Epithelial cell of prostate (primary cell): ENCODE data around the gene RER1.

ENCODE experiments used
- DNase-seq: peaks from one replicate; pipeline ENCODE4 v3.0.0-alpha.2; 2011; ENCODE audit warnings: low read depth, low spot score
- H3K27ac ChIP-seq: fragments of 450-650 bp; 2 replicates; pipeline ENCODE4 v1.5.1; 2017; ENCODE audit warnings: mild to moderate bottlenecking

Gene RER1

GRCh38 chr1:2391041-2391930 is at the start of gene RER1, which contains the start of gene MORN1:
Gene RER1 (plus strand): TSS chr1:2391841. CDS start chr1:2395791, 3,950 bp downstream.
Gene MORN1 (minus strand): TSS chr1:2391554. CDS start chr1:2391533, 21 bp downstream.
- H3K27ac ChIP-seq, result peak within 1 kb of the TSS; percentile 64
- peak; percentile 91 for DNase-seq

- no peak overlapping the region for H3K27ac ChIP-seq
- DNase-seq, result no peak
Measured at GRCh38 chr1:2342384-2343022, 49.1 kb upstream of the RER1 start.

- no peak for DNase-seq
- no peak overlapping the region for H3K27ac ChIP-seq
Measured at GRCh38 chr1:2343023-2343935, 48.4 kb upstream of the RER1 start.

GRCh38 chr1:2344121-2344681 is 47.4 kb upstream of the RER1 start:
- no peak overlapping the region for H3K27ac ChIP-seq
- DNase-seq, result peak; percentile 27

GRCh38 chr1:2344744-2345296 is 46.8 kb upstream of the RER1 start:
- H3K27ac ChIP-seq, result no peak overlapping the region
- no peak for DNase-seq

GRCh38 chr1:2345297-2346075 is 46.2 kb upstream of the RER1 start:
- no peak for DNase-seq
- no peak overlapping the region for H3K27ac ChIP-seq

GRCh38 chr1:2346691-2347408 is 44.8 kb upstream of the RER1 start:
- no peak for DNase-seq
- no peak overlapping the region for H3K27ac ChIP-seq

- H3K27ac ChIP-seq, result no peak overlapping the region
- no peak for DNase-seq
Measured at GRCh38 chr1:2347409-2347785, 44.2 kb upstream of the RER1 start.

- no peak overlapping the region for H3K27ac ChIP-seq
- no peak for DNase-seq
Measured at GRCh38 chr1:2347896-2348295, 43.7 kb upstream of the RER1 start.

GRCh38 chr1:2348346-2349325 is 43.0 kb upstream of the RER1 start:
- H3K27ac ChIP-seq, result no peak overlapping the region
- no peak for DNase-seq

- no peak overlapping the region for H3K27ac ChIP-seq
- DNase-seq, result no peak
Measured at GRCh38 chr1:2349806-2350205, 41.8 kb upstream of the RER1 start.

- no peak for DNase-seq
- no peak overlapping the region for H3K27ac ChIP-seq
Measured at GRCh38 chr1:2350501-2350900, 41.1 kb upstream of the RER1 start.

- H3K27ac ChIP-seq, result no peak overlapping the region
- no peak for DNase-seq
Measured at GRCh38 chr1:2350911-2351655, 40.6 kb upstream of the RER1 start.

- H3K27ac ChIP-seq, result no peak overlapping the region
- no peak for DNase-seq
Measured at GRCh38 chr1:2351723-2352122, 39.9 kb upstream of the RER1 start.

- no peak for DNase-seq
- no peak overlapping the region for H3K27ac ChIP-seq
Measured at GRCh38 chr1:2352341-2352896, 39.2 kb upstream of the RER1 start.

- DNase-seq, result no peak
- no peak overlapping the region for H3K27ac ChIP-seq
Measured at GRCh38 chr1:2352897-2353550, 38.6 kb upstream of the RER1 start.
